ENCODE data around the gene IGF2BP2. TPM values are rescaled to one million over a fixed set of nuclear protein-coding genes. Genes with fewer than 3 reads are reported as not detected.

Gene IGF2BP2
- total and polyA plus RNA-seq, 2 of the 8 experiments (the other 6 are each of a cell fraction or from before 2014, with no cell fraction given), result 7.4 to 121 TPM

- no peak for TF ChIP-seq SIN3A (conservative IDR thresholded peaks at IDR 0.05 in 1 of 2, IDR thresholded peaks at IDR 0.05 in 1 of 2; ENCODE audit: low read depth in 1 of 2, low read length in 2 of 2)
Measured at GRCh38 chr3:185733980-185734724, 90.7 kb downstream of the IGF2BP2 start (continued).

All from H1 (cell line).